Limb (tissue), 2 donors: ENCODE results near the gene PHACTR4.
"Not testable (repeated sequence)": the region's sequence is repeated elsewhere in the genome, so short reads cannot be mapped to it uniquely, and the experiment has no call there.

Experiments
- DNase-seq, 2 donors: peaks; one replicate each; pipeline ENCODE4 v3.0.0-alpha.2; 2016; ENCODE audit errors: extremely low spot score in 2 of 2

The PHACTR4 gene

DNA sequence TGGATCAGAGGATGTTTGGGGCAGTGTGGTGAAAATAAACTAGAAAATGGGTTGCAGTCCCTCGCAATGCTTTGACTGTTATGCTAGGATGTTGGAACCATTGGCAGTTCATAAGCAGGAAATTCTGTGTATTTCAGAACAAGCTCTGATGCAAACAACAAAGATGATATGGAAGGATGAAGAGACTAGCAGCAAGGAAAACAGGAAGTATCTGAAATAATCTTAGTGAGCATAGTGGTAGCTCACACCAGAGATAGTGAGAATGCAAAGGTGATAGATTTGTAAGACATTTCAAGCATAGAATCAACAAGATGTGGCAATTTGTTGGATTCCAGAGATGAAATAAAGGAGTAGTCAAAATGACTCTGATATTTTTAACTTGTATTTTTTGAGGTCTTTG lies 125.2 kb downstream of the PHACTR4 start:
- no peak for DNase-seq

DNA sequence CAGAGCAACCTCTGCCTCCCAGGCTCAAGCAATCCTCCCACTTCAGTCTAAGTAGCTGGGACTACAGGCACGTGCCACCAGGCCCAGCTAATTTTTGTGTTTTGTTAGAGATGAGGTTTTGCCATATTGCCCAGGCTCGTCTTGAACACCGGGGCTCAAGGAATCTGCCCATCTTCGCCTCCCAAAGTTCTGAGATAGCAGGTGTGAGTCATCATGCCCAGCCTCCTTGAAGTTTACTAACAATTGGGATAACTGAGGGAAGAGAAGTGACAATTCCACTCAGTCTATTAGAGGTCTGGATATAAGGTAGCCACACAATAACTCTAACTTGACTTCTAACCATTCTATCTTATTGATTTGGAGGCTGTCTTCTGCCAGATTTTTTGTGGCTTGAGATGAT lies 130.0 kb downstream of the PHACTR4 start:
- no peak for DNase-seq

DNA sequence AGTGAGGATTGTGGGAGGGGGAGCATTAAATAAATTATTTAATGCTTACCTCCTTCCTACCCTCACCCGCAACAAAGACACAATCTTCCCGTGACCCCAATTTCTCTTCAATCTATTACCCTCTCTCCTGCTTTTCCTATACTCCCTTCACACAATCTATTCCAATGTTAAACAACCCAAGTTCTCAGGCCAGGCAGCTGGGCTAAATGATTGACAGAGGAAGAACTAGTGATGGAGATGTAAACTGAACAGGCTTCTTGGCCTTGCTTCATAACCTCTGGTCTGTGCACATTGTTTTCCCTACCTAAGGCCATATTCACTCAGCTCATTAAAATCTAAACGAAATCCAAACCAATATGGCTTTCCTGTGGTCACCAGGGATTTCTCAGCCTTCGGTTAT lies 132.4 kb downstream of the PHACTR4 start:
- no peak for DNase-seq

DNA sequence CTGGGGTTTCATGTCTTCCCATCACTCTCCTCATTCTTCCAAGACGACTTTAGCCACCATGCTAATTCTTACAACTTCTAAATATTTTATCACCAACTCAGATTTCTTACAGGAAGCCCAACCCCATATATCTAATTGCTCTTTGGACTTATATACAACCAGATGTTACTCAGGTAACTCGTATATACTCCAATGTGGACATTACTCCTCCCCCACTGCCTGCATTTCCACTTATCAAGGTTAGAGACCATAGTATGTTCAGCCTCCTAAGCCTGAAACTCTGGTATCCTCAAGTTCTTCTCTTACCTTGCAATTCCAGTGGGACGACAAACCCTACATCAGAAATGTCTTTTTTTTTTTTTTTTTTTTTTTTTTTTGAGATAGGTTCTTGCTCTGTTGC lies 133.6 kb downstream of the PHACTR4 start:
- no peak for DNase-seq

DNA sequence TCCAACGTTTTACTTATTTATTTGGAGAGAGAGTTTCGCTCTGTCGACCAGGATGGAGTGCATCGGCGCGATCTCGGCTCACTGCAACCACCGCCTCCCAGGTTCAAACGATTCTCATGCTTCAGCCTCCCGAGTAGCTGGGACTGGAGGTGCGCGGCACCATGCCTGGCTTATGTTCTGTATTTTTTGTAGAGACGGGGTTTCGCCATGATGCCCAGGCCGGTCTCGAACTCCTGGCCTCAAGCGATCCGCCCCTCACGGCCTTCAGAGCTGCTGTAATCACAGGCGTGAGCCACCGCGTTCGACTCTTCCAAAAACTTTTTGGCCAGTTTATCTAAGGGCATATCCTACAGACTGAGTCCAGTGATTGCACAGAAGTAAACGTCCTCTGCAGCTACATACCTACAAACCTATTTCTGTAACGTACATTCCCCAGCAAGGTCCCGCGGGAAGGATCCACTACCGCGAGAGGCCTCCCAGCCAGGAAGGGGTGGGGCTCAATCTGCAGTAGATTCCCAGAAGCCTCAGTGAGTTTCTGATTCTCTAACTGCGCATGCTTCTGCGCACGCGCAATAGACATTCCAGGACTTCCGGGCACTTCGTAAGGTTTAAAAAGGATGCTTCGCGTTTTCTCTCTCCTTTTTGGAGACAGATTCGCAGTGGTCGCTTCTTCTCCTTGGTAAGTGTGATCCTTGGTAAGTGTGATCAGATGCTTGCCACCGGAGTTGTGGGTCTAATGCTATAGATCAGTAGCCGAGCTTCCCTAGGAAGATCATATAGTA lies 136.1 kb downstream of the PHACTR4 start, which contains the start of gene RCC1:
RCC1 (plus strand) TSS at position 638 of the 782 bp plus-strand sequence. CDS start 23,824 bp downstream, outside the sequence.
- DNase-seq, result peak; percentile 97 to 98

DNA sequence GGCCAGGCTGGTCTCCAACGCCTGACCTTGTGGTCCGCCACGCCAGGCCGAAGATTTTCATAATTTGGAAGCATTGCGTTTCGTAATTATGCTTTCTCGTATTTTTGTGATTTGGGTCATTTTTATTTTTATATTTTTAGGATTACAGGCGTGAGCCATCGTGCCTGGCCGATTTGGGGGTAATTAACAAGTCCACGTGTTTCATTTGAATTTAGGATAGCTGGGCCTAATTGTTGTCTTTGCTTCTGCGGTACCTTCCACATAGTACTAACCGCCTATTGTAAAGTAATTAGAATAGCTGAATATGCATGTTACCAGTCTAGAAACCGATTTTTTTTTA lies 137.3 kb downstream of the PHACTR4 start:
- DNase-seq, result no peak

DNA sequence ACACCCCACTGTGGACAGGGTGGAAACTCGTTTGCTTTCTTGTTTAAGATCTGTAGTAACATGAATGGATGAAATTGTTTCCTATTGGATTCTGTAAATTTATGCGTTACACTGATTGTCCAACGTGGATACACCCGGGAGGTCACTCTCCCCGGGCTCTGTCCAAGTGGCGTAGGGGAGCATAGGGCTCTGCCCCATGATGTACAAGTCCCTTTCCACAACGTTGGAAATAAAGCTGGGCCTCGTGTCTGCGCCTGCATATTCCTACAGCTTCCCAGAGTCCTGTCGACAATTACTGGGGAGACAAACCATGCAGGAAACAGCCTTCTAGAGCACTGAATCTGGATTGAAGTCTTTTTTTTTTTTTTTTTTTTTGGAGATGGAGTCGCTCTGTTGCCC lies 137.7 kb downstream of the PHACTR4 start:
- no peak for DNase-seq

DNA sequence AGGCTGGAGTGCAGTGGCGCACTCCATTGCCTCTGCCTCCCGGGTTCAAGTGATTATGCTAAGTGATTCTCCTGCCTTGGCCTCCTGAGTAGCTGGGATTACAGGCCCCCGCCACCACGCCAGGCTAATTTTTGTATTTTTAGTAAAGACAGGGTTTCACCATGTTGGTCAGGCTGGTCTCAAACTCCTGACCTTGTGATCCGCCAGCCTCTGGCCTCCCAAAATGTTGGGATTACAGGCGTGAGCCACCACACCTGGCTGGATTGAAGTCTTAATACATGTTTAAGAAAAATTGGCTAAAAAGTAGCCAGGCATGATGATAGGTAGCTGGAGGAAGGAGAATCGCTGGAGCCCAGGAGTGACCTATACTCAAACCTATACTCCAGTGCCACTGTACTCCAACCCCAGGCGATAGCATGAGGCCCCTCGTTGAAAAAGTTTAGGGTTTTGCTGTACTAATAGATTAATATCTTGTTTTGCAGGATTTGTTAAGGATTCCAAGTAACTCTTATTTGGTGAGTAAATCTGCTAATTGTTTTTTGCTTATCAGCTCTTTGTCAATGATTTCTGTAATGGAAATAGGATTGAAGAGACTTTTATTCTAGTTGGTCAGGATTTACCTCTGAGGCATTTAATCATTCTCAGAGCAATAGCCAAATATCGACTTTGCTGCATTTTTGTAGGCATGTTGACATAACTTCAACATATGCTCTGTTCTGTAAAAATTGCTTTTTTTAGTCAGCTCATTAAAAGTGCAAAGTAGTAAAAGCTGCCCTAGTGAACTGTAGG lies 138.3 kb downstream of the PHACTR4 start:
- no peak for DNase-seq

DNA sequence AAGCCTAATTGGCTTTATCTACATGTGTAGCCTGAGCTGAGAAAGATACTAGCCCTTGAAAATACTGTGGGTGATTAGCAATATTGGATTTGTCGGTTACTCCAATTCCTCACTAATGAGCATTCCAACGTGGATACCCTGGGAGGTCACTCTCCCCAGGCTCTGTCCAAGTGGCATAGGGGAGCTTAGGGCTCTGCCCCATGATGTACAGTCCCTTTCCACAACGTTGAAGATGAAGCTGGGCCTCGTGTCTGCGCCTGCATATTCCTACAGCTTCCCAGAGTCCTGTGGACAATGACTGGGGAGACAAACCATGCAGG lies 138.9 kb downstream of the PHACTR4 start:
- no peak for DNase-seq

DNA sequence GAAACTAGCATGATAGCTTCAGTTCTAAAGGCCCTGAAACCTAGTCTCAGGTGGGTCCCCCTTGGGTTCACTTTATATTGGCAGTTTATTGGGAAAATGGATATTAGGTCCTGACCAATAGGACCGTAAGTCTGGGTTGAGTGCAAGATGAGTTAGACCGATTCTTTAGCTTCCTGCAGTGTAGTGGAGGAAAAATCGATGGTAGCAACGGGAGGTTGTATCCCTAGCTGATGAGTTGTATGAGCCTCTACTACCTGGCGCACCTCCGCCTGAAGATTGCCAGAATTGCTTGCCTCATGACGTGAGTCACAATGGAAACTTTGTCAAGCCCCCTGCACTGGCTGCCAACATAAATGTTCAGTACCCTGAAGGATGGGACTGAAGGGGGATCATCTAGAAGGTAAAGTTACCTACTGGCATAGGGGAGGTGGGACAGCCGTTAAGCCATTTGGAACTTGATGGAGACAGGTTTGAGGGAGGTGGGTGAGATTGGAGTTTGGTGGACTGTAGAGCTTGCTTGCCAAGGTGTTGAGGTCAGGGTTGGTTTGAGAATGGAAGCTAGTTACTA lies 140.2 kb downstream of the PHACTR4 start:
- DNase-seq, result no peak

DNA sequence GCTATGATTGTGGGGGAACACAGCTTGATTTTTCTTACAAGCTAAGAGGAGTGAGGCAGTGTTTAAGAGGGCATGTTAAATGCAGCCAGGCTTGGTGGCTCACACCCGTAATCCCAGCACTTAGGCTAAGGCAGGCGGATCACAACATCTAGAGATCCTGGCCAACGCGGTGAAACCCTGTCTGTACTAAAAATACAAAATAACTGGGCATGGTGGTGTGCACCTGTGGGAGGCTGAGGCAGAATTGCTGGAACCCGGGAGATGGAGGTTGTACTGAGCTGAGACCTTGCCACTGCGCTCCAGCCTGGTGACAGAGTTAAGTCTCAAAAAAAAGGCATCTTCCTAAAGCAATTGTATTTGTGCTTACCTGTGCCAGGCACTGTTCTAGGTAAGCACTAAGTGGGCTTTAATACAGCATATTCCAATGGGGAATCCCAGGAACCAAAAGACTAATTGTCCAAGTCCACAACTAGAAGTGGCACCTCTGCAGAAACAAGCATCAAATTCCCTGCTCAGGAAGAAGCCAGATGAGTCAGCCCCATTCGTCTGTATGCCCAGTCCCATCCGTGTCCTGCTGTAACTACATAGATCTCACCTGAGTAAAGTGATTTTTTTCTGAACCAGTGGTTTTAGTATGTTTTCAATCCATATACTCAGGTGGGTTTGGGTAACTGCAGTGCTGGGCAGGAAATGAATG lies 140.9 kb downstream of the PHACTR4 start:
- no peak for DNase-seq

DNA sequence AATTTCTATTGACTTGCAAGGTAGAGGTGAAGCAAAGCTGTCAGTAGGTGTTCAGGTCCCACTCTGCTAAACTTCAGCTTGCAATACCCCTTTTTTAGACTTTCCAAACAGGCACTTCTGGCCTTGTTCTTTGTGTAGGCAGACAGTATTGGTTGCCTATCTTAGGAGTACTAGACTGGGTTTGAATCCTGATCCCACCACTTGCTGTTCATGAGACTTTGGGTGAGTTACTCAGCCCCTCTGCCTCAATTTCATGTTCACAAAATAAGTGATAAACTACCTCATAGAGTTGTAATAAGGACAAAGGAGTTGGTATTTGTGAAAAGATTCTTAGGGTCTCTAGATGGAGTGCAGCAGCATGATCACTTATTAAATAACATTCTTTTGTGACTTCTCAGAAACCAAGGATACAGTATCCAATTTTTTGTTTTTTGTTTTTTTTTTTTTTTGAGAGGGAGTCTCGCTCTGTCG lies 141.5 kb downstream of the PHACTR4 start:
- no peak for DNase-seq

DNA sequence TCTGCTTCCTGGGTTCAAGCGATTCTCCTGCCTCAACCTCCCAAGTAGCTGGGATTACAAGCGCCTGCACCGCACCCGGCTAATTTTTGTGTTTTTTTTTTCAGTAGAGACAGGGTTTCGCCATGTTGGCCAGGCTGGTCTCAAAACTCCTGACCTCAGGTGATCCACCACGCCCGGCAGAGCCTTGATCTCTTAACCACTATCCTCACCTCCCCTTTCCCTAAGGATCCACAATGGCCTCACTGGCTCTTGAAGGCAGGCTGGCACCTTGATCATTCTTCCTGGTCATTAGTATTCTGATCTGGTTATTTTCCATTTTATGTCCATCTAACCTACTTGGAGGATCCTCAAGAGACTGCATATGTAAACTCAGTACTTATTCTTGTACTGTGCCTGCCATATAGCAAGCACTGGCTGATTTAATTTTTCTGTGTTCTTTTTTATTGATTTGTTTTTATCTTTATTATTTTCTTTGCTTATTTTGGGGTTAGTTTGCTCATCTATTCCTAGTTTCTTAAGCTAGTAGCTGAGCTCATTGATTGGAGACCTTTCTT lies 142.6 kb downstream of the PHACTR4 start:
- no peak for DNase-seq

DNA sequence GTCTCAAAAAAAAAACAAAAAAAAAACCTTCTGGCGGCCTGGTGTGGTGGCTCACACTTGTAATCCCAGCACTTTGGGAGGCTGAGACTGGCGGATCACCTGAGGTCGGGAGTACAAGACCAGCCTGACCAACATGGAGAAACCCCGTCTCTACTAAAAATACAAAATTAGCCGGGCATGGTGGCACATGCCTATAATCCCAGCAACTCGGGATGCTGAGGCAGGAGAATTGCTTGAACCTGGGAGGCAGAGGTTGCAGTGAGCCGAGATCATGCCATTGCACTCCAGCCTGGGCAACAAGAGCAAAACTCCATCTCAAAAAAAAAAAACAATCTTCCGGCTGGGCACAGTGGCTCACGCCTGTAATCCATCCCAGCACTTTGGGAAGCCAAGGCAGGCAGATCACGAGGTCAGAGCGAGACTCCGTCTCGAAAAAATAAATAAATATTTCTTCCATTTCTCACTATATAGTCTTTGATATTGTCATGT lies 144.9 kb downstream of the PHACTR4 start:
- DNase-seq, result not testable (repeated sequence)

DNA sequence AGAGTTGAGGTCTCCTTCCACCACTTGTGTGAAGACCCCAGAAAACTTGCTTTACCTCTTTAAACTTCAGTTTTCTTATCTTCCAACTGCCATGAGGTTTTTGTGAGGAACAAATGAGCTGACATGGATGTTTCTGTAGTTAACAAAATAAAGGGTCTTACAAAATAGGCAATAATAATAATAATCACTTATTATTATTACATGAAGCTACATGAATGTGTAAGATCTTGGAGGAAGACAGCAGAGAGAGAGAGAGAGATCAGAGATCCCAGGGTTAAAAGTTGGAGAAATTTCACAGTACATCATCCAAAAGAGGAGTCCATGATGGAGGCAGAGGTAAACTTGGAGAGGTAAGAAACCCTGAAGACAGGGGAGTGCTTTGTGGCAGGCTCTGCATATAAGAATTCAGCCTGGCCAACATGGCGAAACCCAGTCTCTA lies 147.0 kb downstream of the PHACTR4 start:
- DNase-seq, result no peak

DNA sequence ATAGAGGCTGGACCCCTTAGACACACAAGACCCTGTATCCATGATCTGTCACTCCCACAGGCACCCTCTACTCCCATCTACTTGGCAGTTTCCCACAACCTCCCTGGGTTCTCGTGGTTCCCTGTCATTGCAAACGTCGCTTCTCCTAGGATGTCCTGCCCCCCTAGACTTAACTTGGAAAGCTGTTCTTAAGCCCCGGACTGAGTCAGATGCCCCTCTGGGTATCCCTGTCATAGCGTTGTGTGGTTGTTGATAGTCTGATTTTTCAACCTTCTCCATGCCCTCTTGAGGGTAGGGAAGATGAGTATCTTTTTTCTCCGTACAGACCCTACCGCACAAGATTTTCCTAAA lies 148.1 kb downstream of the PHACTR4 start:
- DNase-seq, result no peak

DNA sequence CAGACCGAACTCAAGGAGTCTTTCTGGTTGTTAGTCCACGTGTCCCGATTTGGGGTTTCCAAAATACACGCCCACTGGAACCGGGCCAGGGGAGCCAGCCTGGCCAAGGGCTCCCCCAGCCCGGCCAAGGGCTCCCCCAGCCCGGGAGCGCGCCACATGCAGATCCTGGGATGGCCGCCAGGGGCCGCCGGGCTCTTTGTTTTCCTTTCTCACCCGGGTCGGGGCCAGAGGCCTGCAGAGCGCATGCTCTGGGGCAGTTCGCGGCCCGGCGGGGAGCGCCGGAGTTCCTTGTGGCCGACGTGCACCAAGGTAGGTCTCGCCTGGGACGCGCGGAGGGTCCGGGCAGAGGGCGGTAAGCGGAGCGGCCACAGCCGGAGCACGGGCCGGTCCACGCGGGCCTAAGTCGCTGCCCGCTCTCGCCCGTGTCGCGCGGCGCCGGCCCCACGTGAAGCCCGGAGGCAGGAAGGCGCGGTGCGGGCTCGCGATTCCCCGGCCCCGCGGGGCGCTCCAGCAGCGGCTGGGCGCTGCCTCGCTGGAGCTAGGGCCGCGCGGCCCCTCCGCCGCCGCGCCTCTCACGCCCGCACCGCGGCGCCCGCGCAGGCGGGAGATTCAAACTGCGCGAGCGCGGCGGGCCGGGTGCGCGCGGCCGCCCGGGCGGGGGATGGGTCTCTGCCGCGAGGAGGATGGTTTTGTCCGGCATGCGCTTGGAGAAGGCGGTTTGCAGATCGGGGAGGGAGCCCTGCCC lies 148.6 kb downstream of the PHACTR4 start:
- DNase-seq, result peak; percentile 88 to 95

DNA sequence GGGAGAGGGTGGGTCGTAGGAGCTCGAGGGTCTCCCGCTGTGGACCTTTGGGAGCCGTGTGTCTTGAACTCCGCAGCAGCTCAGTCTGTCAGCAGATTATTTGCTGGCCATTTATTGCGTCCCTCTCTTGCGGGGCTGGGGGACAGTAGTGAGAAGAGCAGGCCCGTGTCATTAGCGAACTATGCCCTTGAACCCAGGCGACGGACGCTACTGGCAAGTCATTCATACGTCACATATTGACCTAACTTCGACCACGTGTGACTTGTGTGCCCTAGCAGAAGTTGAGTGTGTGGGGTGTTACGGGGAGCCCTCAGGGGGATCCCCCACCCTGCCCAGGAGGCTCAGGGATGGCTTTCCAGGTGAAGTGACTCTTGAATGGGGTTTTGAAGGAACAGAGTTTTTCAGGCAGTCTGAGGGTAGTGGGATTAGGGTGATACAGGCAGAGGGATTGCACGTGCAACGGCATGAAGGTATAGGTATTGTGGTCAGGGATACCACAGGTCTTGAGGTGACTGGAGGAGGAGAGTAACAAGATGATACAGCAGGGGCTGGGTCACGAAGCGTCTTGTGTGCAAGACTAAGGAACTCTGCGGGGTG lies 149.3 kb downstream of the PHACTR4 start:
- no peak for DNase-seq

DNA sequence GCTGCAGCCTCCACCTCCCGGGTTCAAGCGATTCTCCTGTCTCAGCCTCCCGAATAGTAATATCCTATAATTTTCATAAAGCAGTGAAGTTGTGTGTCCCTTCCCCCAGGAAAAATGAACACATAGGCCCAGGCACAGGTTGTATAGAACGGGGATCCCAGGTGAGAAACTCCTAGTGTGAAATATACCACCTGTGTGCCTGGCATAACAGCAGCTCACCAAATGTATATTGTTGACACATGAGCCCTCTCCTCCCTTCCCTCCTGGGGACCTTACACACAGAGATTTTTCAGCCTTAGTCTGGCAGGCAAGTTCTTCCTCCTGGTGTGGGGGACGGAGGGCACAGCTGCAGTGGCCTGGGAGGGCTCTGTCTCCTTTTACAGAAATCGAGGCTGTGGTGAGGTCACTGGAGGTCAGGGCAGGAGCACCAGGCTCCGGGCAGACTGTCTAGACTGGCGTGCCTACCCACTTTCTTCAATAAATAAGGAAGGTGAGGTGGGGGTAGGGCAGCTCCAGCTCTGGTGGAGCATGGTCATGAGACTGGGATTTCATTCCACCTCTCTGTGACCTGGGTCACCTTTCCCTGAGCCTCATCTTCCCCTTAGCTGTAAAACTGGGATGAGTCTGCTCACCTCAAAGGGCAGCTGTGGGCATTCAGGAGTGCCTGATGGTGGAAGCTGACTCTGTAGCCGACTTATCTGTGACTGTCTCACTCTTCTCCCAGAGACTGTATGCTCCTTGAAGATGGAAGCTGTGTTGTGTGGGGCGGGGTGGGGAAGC lies 150.6 kb downstream of the PHACTR4 start:
- DNase-seq, result no peak

DNA sequence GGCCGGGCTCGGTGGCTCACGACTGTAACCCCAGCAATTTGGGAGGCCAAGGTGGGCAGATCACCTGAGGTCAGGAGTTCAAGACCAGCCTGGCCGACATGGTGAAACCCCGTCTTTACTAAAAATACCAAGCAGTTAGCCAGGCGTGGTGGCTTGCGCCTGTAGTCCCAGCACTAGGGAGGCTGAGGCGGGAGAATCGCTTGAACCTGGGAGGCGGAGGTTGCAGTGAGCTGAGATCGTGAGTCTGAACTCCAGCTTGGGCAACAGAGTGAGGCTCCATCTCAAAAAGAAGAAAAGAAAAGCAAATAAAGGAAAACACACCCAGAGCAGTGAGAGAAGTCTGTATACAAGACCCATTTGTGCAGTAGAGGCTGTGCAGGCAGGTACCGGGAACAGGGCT lies 151.3 kb downstream of the PHACTR4 start:
- DNase-seq, result not testable (repeated sequence)
